ENCODE measurements around the gene BORCS6. TPM values are rescaled to one million over a fixed set of nuclear protein-coding genes. Genes with fewer than 3 reads are reported as not detected.

BORCS6 gene
- total and polyA plus RNA-seq, 2 of the 13 experiments (the other 11 are each of a cell fraction or from before 2014, with no cell fraction given): 2.0 to 5.1 TPM

DNA sequence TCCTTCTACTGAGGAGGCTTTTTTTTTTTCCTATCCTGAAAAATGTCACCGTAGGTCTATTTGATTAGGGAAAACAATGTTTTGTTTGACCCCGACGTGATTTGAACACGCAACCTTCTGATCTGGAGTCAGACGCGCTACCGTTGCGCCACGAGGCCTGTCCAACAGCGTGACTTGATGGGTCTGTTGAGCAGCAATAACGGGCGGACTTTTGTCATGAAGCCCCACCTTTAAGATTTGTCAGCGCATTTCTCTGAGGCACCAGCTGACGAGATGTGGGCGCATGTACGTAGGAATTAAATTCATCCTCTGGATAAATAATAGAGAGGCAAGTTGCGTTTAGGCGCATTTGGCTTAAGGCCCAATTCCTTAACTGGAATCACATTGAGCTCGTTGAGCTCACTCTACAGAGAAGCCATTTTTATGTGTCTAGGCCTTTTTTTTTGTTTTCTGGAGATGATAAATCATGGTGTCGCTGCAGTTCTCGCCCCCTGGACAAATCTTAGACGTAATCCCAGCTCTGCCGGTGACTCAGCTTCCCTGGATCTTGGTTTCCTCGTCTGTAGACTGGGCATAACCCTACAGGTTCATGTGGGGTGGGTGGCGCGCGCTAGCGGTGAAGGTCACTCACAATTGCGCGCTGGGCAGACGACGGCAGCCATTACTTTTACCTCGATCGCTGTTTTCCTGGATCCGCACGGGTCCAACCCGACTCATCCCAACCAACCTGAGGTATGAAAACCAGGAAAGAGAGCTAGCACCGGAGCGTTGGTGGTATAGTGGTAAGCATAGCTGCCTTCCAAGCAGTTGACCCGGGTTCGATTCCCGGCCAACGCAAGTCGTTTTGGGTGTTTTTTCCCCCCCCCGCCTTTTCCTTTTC is 31.0 kb upstream of the BORCS6 start (continued):
- TF ChIP-seq ZFP91 (CRISPR knock-in tag; IDR thresholded peaks at IDR 0.05; ENCODE audit: borderline replicate concordance) (peak; percentile 76), MIER3 (CRISPR knock-in tag; IDR thresholded peaks at IDR 0.05; ENCODE audit: borderline replicate concordance) (peak; percentile 64), ONECUT2 (CRISPR knock-in tag; IDR thresholded peaks at IDR 0.05) (no peak), HOXD1 (CRISPR knock-in tag; IDR thresholded peaks at IDR 0.05) (no peak), MAX (IDR thresholded peaks at IDR 0.05) (peak; percentile 56), TEAD3 (CRISPR knock-in tag; optimal IDR thresholded peaks at IDR 0.05; ENCODE audit: borderline replicate concordance) (peak; percentile 54), TAF15 (IDR thresholded peaks at IDR 0.05; ENCODE audit: low read depth, low read length, poor library complexity, severe bottlenecking) (no peak), TMF1 (CRISPR knock-in tag; IDR thresholded peaks at IDR 0.05; ENCODE audit: low read depth) (peak; percentile 56; the same call in 1 of the 2 replicates), ZNF609 (CRISPR knock-in tag; IDR thresholded peaks at IDR 0.05; ENCODE audit: borderline replicate concordance) (no peak), ZNF558 (CRISPR knock-in tag; IDR thresholded peaks at IDR 0.05; ENCODE audit: borderline replicate concordance) (0 out of 2 replicates have a peak, but pooled peaks have one; percentile 44), MBD4 (IDR thresholded peaks at IDR 0.05; ENCODE audit: borderline replicate concordance, low read length) (no peak), KAT7 (CRISPR knock-in tag; IDR thresholded peaks at IDR 0.05; ENCODE audit: borderline replicate concordance) (no peak), RBM39 (IDR thresholded peaks at IDR 0.05; ENCODE audit: low read depth, low read length, poor library complexity, severe bottlenecking) (peak; percentile 32), U2AF2 (IDR thresholded peaks at IDR 0.05; ENCODE audit: low read depth, low read length) (no peak), ZNF576 (CRISPR knock-in tag; IDR thresholded peaks at IDR 0.05) (no peak), WIZ (CRISPR knock-in tag; IDR thresholded peaks at IDR 0.05) (no peak; the same call in 1 of the 2 replicates), ZSCAN31 (CRISPR knock-in tag; IDR thresholded peaks at IDR 0.05; ENCODE audit: low read depth) (0 out of 2 replicates have a peak, but pooled peaks have one; percentile 51)
- TF ChIP-seq, protein P1, sequence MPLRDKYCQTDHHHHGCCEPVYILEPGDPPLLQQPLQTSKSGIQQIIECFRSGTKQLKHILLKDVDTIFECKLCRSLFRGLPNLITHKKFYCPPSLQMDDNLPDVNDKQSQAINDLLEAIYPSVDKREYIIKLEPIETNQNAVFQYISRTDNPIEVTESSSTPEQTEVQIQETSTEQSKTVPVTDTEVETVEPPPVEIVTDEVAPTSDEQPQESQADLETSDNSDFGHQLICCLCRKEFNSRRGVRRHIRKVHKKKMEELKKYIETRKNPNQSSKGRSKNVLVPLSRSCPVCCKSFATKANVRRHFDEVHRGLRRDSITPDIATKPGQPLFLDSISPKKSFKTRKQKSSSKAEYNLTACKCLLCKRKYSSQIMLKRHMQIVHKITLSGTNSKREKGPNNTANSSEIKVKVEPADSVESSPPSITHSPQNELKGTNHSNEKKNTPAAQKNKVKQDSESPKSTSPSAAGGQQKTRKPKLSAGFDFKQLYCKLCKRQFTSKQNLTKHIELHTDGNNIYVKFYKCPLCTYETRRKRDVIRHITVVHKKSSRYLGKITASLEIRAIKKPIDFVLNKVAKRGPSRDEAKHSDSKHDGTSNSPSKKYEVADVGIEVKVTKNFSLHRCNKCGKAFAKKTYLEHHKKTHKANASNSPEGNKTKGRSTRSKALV (CRISPR knock-in tag; IDR thresholded peaks at IDR 0.05): no peak

All from HepG2 (cell line).